PFSK-1 (cell line): Measurements from ENCODE around the gene NTN1.

Experiments
- FOXP2 ChIP-seq: optimal IDR thresholded peaks from 2 replicates; pipeline ENCODE3; 2011; ENCODE audit warnings: borderline replicate concordance, control low read depth, inconsistent platforms; ENCODE audit not compliant: insufficient read depth; ENCODE audit errors: extremely low read length, extremely low read depth
- POLR2AphosphoS5 ChIP-seq: IDR thresholded peaks from 2 replicates; pipeline ENCODE4 v1.6.1; 2012; ENCODE audit warnings: low read depth, mild to moderate bottlenecking, control low read depth, low read length, moderate library complexity
- SIN3A ChIP-seq: IDR thresholded peaks from 2 replicates; pipeline ENCODE4 v1.6.1; 2012; ENCODE audit warnings: mild to moderate bottlenecking, low read length, moderate library complexity, borderline replicate concordance; ENCODE audit not compliant: insufficient read depth
- TAF1 ChIP-seq: IDR thresholded peaks from 2 replicates; pipeline ENCODE4 v1.6.1; 2012; ENCODE audit warnings: low read length, control low read depth, borderline replicate concordance; ENCODE audit not compliant: insufficient read depth
- TF ChIP-seq, protein P1 (sequence below), 2 experiments: IDR thresholded peaks; 2 replicates each; pipeline versions ENCODE4 v1.6.1 to v1.8.0; 2011 to 2012; ENCODE audit warnings: low read depth in 2 of 2, low read length in 2 of 2, control low read depth in 1 of 2, inconsistent platforms in 1 of 2, mild to moderate bottlenecking in 1 of 2, moderate library complexity in 1 of 2; ENCODE audit not compliant: insufficient read depth in 1 of 2

- TF ChIP-seq POLR2AphosphoS5 (no peak), TAF1 (no peak), SIN3A (no peak), FOXP2 (no peak)
- TF ChIP-seq, protein P1, sequence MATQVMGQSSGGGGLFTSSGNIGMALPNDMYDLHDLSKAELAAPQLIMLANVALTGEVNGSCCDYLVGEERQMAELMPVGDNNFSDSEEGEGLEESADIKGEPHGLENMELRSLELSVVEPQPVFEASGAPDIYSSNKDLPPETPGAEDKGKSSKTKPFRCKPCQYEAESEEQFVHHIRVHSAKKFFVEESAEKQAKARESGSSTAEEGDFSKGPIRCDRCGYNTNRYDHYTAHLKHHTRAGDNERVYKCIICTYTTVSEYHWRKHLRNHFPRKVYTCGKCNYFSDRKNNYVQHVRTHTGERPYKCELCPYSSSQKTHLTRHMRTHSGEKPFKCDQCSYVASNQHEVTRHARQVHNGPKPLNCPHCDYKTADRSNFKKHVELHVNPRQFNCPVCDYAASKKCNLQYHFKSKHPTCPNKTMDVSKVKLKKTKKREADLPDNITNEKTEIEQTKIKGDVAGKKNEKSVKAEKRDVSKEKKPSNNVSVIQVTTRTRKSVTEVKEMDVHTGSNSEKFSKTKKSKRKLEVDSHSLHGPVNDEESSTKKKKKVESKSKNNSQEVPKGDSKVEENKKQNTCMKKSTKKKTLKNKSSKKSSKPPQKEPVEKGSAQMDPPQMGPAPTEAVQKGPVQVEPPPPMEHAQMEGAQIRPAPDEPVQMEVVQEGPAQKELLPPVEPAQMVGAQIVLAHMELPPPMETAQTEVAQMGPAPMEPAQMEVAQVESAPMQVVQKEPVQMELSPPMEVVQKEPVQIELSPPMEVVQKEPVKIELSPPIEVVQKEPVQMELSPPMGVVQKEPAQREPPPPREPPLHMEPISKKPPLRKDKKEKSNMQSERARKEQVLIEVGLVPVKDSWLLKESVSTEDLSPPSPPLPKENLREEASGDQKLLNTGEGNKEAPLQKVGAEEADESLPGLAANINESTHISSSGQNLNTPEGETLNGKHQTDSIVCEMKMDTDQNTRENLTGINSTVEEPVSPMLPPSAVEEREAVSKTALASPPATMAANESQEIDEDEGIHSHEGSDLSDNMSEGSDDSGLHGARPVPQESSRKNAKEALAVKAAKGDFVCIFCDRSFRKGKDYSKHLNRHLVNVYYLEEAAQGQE (IDR thresholded peaks at IDR 0.05; ENCODE audit: insufficient read depth in 1 of 2, low read depth in 2 of 2, low read length in 2 of 2) = no peak
Measured at GRCh38 chr17:9166788-9167187, 145.5 kb downstream of the NTN1 start.
